ENCODE results near the gene EDIL3. TPM values are rescaled to one million over a fixed set of nuclear protein-coding genes. Genes with fewer than 3 reads are reported as not detected.
A peak's percentile ranks its signal among the peaks of the same experiment; 100 is the strongest.

Gene EDIL3
- total RNA-seq, 2 donors from 2014 or later, result 4.6 to 5.5 TPM

GRCh38 chr5:84397385-84397784 lies 12.7 kb upstream of the EDIL3 start:
- Histone ChIP-seq H3K27ac (no peak overlapping the region), H3K36me3 (no peaks in the 10 kb centered on the region), H3K27me3 (replicated peaks; ENCODE audit: insufficient read depth) (no peaks in the 10 kb centered on the region), H3K4me3 (no peak overlapping the region), H3K4me1 (replicated peaks) (no peaks in the 10 kb centered on the region), H3K9me3 (no peaks in the 10 kb centered on the region)
- 85% methylated on average over 1 of the region's 1 CpG for WGBS
- DNase-seq (ENCODE audit: low spot score), result no peak
- TF ChIP-seq CTCF (IDR thresholded peaks at IDR 0.05) (no peak), POLR2AphosphoS5 (IDR thresholded peaks at IDR 0.05) (no peak), POLR2A (IDR thresholded peaks at IDR 0.05) (no peak)
- intact Hi-C loops (cut with DNase I), result no loop called here

GRCh38 chr5:84393969-84394368 lies 9.3 kb upstream of the EDIL3 start:
- intact Hi-C loops (cut with DNase I), result no loop called here
- Histone ChIP-seq H3K36me3 (no peaks in the 10 kb centered on the region), H3K4me1 (replicated peaks) (no peaks in the 10 kb centered on the region), H3K27me3 (replicated peaks; ENCODE audit: insufficient read depth) (no peaks in the 10 kb centered on the region), H3K27ac (no peak overlapping the region), H3K9me3 (no peaks in the 10 kb centered on the region), H3K4me3 (no peak overlapping the region)
- TF ChIP-seq POLR2A (IDR thresholded peaks at IDR 0.05) (no peak), POLR2AphosphoS5 (IDR thresholded peaks at IDR 0.05) (no peak), CTCF (IDR thresholded peaks at IDR 0.05) (no peak)
- no peak for DNase-seq (ENCODE audit: low spot score)
- 85% methylated on average over 6 of the region's 6 CpGs for WGBS

GRCh38 chr5:84392836-84393235 lies 8.2 kb upstream of the EDIL3 start:
- H3K27me3 ChIP-seq (replicated peaks; ENCODE audit: insufficient read depth), result no peaks in the 10 kb centered on the region
- no peaks in the 10 kb centered on the region for H3K4me1 ChIP-seq (replicated peaks)
- intact Hi-C loops (cut with DNase I), result no loop called here
- no peaks in the 10 kb centered on the region for H3K9me3 ChIP-seq
- no peak overlapping the region for H3K4me3 ChIP-seq
- H3K36me3 ChIP-seq, result no peaks in the 10 kb centered on the region
- WGBS, result 92% methylated on average over 2 of the region's 2 CpGs
- no peak overlapping the region for H3K27ac ChIP-seq
- TF ChIP-seq POLR2AphosphoS5 (IDR thresholded peaks at IDR 0.05) (no peak), POLR2A (IDR thresholded peaks at IDR 0.05) (no peak), CTCF (IDR thresholded peaks at IDR 0.05) (no peak)
- DNase-seq (ENCODE audit: low spot score), result no peak

GRCh38 chr5:84385705-84386104 lies 1.0 kb upstream of the EDIL3 start:
- Histone ChIP-seq H3K36me3 (no peaks in the 10 kb centered on the region), H3K27me3 (replicated peaks; ENCODE audit: insufficient read depth) (peaks cover 8% of the 10 kb centered on the region), H3K9me3 (no peaks in the 10 kb centered on the region), H3K27ac (no peak overlapping the region), H3K4me3 (no peak overlapping the region), H3K4me1 (replicated peaks) (no peaks in the 10 kb centered on the region)
- TF ChIP-seq POLR2A (IDR thresholded peaks at IDR 0.05) (no peak), CTCF (IDR thresholded peaks at IDR 0.05) (no peak), POLR2AphosphoS5 (IDR thresholded peaks at IDR 0.05) (no peak)
- intact Hi-C loops (cut with DNase I), result no loop called here
- 62% methylated on average over 2 of the region's 2 CpGs for WGBS
- DNase-seq (ENCODE audit: low spot score), result no peak

GRCh38 chr5:84383816-84384603 lies 670 bp downstream of the EDIL3 start:
- under 1% methylated on average over 63 of the region's 73 CpGs for WGBS
- no peaks in the 10 kb centered on the region for H3K9me3 ChIP-seq
- no peak for TF ChIP-seq POLR2AphosphoS5 (IDR thresholded peaks at IDR 0.05)
- no peak for TF ChIP-seq CTCF (IDR thresholded peaks at IDR 0.05)
- no peak for TF ChIP-seq POLR2A (IDR thresholded peaks at IDR 0.05)
- H3K27ac ChIP-seq, result peak overlapping the region in 1 of 2 donors; percentile 18
- intact Hi-C loops (cut with DNase I), result no loop called here
- peaks cover 10% of the 10 kb centered on the region for H3K27me3 ChIP-seq (replicated peaks; ENCODE audit: insufficient read depth)
- H3K36me3 ChIP-seq, result no peaks in the 10 kb centered on the region
- peak overlapping the region; percentile 27 to 30 for H3K4me3 ChIP-seq
- no peak for DNase-seq (ENCODE audit: low spot score)
- no peaks in the 10 kb centered on the region for H3K4me1 ChIP-seq (replicated peaks)

Measured in prostate gland (tissue), 2 donors.